Measurements from ENCODE around the gene PTPN13.

- no peak for TF ChIP-seq EZH2 (IDR thresholded peaks at IDR 0.05; ENCODE audit: insufficient read depth, poor library complexity, severe bottlenecking)
- no peak for TF ChIP-seq EZH2phosphoT487 (IDR thresholded peaks at IDR 0.05; ENCODE audit: insufficient read depth, low read depth)
These were observed 58.3 kb downstream of the PTPN13 start for GRCh38 chr4:86652332-86652932.

Data from GM23248 (cell line).